Activated CD4-positive, CD25-positive, alpha-beta regulatory T cell treated with anti-CD3 and anti-CD28 coated beads, Interleukin-2, amount 50 U/mL, for 16 hours (primary cell): ENCODE results near the gene RBPMS2.
"Not testable (repeated sequence)": the region's sequence is repeated elsewhere in the genome, so short reads cannot be mapped to it uniquely, and the experiment has no call there.

ENCODE experiments used
- DNase-seq: peaks from one replicate; pipeline ENCODE4 v3.0.0-alpha.2; 2020; ENCODE audit warnings: low read depth, low spot score

Gene RBPMS2

DNA sequence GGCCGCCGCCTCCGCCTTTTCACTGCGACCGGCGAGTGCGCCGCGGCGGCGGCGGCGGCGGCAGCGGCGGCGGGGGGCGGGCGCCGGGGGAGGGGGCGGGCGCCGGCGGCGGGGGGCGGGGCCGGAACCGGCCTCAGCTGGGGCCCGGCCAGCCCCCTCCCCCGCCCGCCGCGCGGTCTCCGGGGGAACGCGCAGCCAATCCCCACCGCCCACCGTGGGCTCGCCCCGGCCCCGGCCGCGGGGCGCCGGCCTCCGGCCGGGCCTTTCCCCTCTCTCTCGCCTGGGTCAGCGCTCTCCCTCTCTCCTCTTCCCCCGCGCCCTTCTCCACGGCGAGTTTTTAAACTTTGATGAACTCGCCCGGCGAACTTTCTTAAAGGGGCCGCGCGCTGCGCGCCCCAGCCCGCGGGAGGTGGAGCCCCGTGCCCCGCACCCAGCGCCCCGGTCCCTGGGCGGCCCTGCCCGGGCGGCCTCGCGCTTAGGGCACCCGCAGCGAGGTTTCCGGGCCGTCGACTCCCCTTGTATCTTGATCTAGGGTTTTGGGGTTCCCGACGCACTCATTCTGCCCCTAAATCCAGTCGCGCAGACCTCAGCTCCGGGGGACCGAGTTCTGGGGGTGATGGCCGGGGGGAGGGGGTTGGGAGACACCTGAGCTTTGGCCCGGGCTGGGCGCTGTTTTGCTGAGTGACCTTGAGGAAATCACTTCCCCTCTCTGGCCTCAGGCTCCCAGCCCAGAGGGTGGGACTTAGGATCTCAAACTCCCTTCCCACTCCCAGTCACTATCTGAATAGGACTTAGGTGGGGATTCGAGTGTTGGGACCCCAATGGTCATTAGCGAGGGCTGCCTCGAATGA, at the start of gene RBPMS2:
RBPMS2 (minus strand) TSS at position 39 of the 851 bp plus-strand sequence. CDS start 270 bp downstream, outside the sequence.
- no peak for DNase-seq

DNA sequence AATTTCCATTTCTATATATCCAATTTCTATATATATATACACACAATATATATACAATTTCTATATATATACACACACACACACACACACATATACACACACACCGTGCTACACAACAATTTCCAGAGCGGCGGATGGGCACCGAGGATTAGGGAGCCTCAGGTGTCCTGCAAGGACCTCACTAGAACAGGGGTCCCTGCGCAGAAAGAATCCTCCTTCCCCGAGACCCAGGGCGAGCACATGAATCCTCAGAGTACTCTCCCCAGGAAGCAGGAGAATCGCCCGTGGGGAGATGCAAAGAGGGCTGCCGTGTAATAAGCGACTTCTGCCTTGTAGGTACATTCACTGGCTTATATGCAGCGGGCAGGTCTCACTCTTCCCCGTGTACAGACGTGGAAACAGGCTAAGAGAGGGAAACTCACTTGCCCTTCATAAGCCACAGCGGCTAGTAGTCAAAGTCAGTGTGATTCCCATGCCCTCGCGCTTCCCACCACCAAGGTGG, 49.6 kb upstream of the RBPMS2 start:
- no peak for DNase-seq

DNA sequence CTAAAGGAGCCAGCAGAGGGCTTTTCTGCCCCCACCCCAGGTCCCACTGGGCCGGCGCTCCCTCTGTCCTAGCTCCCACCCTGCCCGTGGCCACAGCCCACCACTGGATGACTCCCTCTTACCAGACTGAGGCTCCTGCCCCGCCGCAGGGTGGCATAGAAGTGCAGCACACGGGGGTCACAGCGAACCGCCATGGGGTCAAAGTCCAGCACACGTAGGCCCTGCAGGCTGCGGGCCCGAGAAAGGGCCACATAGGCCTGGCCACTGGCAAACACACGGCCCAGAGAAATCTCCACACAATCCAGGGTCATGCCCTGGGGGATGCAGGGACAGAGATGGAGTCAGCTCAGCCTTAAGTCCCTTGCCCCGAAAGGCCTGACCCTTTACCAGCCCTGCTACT, 41.1 kb upstream of the RBPMS2 start:
- no peak for DNase-seq

DNA sequence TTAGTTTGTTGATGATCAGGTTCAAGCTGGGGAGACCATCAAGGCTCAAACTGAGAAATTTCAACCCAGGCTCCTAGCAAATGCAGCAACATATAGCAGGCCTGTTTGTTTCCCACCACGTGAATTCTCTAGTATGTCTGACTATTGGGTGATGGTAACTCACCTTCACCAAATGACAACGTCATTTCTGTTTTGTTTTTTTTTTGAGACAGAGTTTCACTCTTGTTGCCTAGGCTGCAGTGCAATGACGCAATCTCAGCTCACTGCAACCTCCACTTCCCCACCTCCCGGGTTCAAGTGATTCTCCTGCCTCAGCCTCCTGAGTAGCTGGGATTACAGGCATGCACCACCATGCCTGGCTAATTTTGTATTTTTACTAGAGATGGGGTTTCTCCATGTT, 39.6 kb upstream of the RBPMS2 start:
- DNase-seq, result not testable (repeated sequence)

DNA sequence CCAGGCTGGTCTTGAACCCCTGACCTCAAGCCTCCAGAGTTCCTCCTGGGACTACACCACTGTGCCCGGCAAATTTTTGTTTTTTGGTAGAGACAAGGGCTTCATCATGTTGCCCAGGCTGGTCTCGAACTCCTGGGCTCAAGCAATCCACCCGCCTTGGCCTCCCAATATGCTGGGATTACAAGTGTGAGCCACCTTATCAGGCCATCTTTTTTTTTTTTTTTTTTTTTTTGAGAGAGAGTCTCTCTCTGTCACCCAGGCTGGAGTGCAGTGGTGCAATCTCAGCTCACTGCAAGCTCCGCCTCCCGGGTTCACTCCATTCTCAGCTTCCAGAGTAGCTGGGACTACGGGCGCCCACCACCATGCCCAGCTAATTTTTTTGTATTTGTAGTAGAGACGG, 38.9 kb upstream of the RBPMS2 start:
- DNase-seq, result not testable (repeated sequence)

DNA sequence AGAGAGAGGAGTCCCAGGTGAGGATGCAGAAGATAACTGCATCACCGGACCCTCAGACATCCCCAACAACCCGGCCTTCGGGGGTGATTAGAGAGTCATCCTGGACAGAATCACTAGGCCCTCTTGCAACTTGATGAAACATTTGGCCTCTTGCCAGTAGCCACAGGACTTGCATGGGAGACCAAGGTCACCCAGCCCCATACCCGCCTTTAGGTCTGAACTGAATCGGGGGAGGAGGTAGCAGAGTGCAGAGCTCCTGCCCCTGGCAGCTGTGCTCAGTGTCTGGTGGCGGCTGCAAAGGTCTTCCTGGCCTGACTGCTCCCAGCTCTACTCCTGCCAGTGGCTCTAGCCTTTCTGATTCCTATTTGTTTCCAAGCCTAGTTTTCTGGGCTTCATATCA, 37.7 kb upstream of the RBPMS2 start:
- no peak for DNase-seq

DNA sequence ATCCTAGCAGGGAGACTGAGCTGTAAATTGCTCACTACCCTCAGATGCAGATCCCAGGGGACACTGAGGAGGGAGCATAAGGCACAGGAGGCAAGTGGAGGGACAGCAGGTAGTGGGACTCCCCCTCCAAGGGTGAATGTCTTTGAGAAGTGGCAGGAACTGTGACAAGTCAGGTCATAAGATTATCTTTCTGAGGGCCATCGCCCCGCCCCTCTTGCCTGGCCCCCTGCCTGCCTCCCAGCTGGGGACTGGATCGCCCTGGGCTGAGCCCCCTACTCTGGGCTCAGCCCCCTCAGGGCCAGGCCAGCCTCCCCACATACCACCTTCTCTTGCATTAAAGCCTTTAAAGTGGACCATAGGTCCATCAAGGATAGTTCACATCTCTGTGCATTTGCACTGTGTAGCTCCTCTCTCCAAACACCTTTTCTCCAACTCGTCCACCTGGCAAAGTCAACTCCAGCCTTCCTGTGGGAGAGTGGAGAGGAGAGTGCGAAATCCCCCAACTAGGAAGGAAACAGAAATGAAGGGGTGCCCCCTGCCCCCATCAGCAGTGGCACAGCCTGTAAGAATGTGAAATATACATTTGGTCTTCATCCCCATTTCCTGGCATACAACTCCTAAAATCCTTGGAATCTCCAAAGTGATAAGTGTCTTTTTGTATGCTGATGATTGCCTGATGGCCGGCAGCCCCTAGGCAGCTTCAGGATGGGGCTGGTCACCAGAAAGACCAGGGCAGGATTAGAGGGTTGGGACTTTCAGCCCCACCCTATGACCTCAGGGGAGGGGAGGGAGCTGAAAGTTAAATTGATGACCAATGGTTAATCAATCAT, 35.3 kb upstream of the RBPMS2 start:
- no peak for DNase-seq

DNA sequence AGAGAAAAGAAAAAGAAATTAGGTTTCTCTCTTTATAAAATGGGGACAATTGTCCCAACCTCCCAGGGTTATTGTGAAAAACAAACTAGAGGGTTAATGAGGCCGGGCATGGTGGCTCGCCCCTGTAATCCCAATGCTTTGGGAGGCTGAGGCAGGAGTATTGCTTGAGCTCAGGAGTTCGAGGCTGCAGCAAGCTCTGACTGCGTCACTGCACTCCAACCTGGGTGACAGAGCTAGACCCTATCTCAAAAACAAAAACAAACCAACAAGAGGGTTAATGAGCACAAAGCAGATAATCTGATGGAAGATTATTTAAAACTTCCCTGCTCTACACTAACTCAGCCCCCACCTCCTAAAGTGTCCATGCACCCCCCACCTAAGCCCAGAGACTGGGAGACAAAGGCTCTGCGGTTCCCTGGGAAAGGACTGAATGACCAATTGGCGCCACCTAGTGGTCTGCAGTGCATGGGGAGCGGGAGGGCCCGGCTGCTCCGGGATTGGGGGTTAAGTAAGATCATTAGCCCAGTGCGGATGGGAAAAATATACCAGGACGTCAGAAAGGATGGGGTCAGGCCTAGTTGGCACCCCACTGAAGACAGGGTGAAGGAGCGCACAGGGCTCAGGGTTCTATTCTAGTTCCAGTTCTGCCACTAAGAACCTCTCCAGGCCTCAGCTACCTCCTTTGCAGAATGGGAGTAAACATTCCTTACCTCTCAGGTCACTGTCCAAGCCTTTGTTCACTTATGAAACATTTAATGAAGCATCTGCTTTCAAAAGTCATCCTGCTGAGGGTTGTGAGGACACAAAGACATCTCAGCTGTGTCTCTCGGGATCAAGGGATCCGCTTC, 34.5 kb upstream of the RBPMS2 start:
- peak; percentile 46 for DNase-seq

DNA sequence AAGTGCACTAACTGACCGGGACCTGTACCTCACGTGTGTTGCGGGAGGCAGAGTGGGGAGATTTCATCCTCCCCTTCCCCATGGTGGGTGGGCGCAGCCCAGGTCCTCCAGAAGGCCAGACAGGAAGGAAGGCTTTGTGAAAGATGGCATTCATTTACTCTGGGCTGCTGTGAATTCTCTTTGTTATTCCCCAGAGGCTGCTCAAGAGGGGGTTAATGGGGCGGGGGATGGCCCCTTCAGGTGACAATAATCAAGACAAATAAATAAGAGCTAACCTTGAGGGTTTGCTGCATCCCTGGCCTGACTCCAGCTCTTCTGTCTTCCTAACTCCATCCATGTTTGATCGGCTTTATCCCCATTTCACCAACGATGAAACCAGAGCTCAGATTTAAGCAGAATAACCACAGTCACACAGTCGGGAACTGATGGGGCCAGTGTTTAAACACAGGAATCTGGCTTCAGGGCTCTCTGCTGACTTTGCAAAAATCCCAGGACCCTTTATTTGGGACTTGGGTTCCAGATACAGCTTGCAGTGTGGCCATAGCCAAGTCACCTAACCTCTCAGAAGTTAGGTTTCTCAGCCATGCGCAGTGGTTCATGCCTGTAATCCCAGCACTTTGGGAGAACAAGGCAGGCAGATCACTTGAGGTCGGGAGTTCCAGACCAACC, 33.5 kb upstream of the RBPMS2 start:
- DNase-seq, result no peak

DNA sequence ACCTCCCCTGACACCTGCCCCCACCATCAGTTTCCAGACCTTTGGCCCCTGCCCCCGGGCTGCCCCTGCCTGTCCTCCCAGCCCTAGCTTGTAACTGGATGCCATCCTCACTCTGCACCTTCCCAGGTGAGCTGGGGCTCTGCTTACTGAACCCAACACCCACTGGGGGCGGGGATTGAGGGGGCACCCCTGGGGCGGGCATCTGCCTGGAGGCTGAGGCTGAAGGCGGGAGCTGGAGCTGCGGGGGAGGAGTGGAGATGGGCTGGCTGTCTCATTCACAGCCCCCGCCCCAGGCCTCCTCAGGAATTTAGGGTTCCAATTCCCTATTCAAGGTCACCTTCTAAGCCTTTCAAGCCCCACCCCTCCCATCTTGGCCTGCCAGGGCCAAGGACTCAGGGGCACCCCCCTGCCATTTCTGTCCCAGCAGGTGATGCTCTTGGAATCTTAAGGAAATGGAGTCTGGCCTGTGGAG, 32.4 kb upstream of the RBPMS2 start:
- DNase-seq, result no peak

DNA sequence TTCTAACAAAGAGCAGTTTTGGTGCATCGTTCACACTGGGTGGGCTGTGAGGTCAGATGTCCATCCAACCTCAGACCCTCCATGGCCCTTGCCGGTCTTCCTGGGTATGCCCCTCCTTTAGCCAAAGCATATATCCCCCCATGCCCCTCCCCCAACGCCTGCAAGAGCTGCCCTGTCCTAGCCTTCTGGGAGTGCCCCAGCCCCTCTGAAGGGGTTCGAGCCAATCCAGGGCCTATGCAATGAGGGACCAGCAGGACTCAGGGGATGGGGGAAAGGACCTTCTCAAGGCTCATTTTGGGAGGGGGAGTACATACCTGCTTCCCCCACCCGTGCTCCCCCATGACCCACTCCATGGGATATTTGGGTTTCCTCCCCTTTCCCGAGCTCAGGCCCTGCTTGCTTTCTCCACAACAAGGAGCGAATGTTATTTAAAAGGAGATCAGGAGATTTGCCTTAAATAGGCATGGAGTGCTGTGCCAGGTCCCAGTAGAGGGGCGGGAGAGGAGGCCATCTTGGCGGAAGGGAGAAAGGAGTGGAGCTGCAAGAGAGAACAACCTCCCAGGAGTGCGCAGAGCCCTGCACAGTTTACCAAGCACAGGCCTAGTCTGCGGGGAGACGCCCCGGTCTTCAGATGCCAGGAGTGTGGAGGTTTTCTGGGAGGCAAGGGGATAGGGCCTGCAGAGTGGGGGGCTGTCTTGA, 31.8 kb upstream of the RBPMS2 start:
- DNase-seq, result no peak

DNA sequence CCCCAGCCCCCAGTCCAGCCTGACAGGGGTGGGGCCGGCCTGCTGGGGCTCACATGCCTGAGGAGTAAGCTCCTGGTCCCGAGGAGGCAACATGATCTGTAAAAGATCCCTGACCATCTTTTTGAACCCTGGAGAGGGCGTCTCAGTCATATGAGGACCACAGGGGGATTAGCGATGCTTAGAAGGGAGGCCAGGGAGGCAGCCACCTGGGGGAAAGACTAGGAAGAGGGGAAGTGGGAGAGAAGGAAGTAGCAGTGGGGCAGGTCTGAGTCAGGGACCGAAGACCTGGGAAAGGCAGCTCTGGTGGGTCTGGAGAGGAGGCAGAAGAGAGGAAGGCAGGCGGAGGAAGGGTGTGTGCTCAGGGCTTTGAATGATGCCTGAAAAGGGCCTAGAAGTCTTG, 31.1 kb upstream of the RBPMS2 start:
- DNase-seq, result no peak

DNA sequence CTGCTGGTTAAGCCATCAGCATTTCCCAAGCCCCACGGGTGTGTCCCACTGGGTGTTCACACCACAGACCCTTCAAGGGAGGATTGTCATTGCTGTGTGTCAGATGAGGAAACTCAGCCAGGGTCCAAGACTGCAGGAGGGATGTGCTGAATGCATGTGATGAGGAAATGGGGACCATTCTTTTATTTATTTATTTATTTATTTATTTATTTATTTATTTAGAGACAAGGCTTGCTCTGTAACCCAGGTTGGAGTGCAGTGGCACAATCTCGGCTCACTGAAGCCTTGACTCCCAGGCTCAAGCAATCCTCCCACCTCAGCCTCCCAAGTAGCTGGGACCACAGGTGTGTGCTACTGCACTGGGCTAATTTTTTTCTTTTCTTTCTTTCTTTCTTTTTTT, 29.2 kb upstream of the RBPMS2 start:
- DNase-seq, result no peak

DNA sequence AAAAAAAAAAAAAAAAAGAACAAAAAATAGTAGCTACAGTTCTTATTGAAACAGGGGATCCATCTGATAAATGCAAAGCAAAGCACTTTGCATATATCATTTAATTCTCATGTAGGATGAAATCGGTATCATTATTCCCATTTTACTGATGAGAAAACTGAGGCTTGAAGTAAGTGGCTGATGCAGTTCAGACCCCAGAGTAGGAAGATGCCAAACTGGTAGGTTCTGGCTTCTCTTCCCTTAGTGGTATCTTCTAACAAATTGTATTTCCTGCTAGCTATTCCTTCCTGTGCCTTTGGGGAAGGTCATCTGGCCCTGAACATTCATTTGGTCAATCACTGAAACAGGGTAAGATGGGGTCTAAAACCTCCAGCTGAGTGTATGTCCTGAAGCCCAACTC, 28.1 kb upstream of the RBPMS2 start:
- DNase-seq, result no peak

DNA sequence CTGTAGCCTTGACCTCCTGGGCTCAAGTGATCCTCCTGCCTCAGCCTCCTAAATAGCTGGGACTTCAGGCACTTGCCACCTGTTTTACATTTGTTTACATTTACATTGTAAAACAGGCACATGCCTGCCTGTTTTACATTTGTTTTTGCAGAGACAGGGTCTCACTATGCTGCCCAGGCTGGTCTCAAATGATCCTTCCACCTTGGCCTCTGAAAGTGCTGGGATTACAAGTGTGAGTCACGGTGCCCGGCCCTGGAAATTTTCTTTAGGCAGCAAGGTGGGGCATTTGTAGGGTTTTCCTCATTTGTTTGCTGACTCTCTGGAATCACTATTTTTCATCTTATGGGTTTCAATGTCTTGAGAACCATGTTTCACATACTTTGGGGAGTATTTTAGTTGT, 25.1 kb upstream of the RBPMS2 start:
- DNase-seq, result no peak

DNA sequence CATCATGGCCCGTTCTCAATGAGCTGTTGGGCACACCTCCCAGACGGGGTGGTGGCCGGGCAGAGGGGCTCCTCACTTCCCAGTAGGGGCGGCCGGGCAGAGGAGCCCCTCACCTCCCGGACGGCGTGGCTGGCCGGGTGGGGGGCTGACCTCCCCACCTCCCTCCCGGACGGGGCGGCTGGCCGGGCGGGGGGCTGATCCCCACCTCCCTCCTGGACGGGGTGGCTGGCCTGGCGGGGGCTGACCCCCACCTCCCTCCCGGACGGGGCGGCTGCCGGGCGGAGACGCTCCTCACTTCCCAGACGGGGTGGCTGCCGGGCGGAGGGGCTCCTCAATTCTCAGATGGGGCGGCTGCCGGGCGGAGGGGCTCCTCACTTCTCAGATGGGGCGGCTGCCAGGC, 23.5 kb upstream of the RBPMS2 start:
- not testable (repeated sequence) for DNase-seq

DNA sequence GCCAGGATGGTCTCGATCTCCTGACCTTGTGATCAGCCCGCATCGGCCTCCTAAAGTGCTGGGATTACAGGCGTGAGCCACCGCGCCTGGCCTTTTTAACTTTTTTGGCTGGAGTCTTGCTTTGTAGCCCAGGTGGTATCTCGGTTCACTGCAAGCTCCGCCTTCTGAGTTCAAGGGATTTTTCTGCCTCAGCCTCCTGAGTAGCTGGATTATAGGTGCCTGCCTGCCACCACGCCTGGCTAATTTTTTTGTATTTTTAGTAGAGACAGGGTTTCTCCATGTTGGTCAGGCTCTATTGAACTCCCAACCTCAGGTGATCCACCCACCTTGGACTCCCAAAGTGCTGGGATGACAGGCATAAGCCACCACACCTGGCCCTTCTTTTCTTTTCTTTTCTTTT, 20.5 kb upstream of the RBPMS2 start:
- DNase-seq, result not testable (repeated sequence)

DNA sequence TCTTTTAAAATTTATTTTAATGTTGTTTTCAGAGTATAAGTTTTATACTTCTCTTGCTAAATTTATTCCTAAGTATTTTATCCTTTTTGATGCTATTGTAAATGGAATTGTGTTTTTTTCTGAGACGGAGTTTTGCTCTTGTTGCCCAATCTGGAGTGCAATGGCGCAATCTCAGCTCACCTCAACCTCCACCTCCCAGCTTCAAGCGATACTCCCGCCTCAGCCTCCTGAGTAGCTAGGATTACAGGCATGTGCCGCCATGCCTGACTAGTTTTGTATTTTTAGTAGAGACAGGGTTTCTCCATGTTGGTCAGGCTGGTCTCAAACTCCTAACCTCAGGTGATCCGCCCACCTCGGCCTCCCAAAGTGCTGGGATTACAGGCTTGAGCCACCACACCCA, 19.9 kb upstream of the RBPMS2 start:
- DNase-seq, result not testable (repeated sequence)

DNA sequence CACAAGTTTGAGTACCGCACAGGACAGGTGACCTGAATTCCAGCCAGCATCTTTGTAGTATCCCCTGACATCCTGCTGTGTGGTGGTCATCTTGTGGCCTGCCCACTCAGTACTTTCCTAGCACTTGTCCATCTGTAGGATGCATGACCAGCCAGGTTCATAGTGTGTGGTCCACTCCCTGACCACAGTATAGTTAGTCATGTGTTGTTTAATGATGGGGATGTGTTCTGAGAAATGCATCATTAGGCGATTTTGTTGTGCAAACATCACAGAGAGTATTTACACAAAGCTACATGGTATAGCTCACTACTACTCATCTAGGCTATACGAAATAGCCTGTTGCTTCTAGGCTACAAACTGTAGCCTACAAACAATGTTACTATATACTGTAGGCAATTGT, 16.9 kb upstream of the RBPMS2 start:
- no peak for DNase-seq

DNA sequence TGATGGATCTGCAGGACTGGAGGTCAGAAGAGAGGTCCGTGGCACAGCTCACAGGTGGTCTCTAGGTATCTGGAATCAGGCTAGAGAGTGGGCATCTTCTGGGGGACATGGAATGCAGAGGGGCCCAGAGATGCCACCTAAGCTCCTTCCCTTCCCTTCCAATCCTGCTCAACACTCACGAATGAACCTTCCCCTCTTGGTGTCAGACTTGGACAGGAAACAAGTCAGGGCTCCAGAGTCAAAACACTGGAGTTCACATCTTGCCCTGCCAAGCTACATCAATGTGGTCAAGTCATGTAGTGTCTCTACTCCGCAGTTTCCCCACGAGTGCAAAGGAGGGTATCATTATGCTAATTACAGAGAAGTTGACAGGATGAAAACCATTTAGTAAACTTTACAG, 16.0 kb upstream of the RBPMS2 start:
- DNase-seq, result no peak
